HG03469 (cell line): ENCODE data around the gene GP1BA.
"Not testable (repeated sequence)": the region's sequence is repeated elsewhere in the genome, so short reads cannot be mapped to it uniquely, and the experiment has no call there.

Source experiments
- ATAC-seq: cut with Tn5 transposase; IDR thresholded peaks from one replicate; pipeline ENCODE4 v1.9.1; 2021; ENCODE audit warnings: mild to moderate bottlenecking, moderate library complexity, moderate number of reproducible peaks; ENCODE audit not compliant: unreplicated experiment

The GP1BA gene

DNA sequence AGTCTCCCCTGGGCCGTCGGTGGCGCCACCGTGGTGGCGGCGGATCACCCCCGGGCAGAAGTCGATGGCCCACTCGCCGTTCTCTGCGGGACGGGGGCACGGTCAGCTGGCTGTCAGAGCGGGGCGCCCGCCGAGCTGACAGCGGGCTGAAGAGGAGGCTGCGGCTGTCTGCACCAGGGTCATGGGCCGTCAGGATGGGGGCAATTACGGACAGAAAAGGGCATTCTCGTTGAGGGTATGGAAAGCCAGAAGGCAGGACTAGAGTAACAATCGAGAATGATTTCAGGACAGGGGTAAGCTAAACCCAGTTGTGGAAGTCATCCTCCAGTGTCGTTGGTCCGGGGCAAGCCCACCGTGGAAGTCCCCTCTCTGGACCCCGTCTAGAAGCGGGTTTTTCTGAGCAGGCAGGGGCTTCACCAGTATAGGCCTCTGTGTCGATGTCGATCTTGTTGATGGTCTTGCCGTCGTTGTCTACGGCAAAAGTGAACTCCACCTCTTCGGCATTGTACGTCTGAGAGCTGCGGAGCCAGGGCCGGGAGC lies 30.9 kb upstream of the GP1BA start:
- no peak for ATAC-seq

DNA sequence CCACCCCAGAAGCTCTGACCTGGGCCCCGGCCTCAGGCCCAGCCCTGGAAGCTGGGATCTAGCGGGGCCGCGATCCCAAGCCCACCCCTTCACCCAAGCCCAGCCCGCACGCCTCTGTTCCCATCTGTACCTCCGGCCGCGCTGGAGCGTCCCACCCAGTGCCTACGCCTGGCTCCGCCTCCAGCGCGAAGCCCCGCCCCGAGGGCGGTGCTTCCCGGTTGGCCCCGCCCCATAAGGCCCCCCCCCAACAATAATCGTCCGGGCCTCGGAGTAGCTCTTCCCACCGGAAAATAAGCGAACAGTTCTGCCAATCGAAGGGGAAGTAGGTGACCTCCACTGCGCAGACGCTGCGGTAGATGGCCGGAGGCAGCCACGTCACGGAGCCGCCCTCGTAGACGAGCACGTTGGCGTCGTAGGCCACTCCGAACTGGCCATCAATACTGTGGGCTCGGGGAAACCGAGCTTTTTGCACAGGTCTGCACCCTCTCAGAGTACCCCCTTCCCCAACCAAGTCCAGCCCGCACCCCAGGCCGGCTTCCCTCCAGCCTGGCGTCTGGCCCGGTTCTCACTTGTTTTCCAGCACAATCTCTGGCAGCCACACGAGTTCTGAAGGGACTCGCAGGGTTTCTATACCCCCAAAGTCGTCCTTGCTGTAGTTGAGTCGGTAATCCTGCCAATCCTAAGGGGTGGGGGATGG lies 30.3 kb upstream of the GP1BA start:
- ATAC-seq, result no peak

DNA sequence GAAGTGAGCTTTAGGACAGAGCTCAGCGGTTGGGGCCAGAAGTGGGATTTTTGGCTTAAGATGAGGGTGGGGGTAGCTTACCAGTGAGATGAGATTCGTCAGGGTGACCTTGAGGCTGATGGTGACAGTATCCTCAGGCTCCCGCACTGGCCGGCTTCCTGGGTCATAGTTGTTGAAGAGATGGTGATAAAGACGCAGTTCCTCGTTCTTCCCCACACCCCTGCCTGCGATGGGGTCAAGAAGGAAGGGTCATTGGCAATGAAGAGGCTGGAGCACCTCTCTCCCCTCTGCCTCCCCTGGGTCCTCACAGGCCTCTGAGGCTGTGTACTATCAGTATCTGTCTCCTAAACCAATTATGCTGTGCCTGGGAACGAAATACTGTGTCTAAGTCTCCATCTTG lies 29.5 kb upstream of the GP1BA start:
- ATAC-seq, result no peak

DNA sequence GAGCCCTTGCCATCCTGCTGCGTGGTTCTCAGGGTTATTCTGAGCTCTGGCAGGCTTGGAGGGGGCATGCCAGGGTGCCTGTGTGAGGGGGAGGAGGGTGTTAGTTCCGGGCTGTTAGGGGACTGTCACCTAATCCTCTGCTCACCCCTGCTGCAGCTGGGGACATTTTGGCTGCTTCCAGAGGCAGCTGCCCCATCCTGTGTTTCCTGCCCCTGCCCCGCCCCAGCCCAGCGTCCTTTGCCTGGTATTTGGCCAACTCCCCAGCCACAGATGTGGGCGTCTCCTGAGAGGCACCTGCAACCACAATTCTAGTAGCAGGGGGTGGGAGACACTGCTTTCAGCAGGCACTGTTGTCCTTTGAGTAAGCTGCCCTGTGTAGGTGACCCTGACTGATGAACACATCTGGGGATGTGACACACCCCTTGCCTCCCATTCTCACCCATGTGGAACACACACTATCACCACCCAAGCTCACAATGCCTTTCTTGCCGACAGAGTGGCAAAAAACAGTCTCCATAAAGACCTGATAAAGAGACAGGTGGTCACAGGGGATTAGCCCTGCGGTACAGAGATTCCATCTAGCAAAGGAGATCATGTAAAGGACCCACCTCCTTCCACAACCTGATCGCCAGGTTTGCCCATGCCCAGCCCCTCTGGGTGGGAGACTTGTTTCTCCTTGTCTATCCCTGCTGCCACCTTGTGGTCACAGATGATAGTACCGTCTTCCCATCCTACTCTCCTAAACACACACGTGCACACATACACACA lies 28.8 kb upstream of the GP1BA start, which contains the start of gene CHRNE:
Gene CHRNE (minus strand): TSS at position 48 of the 768 bp plus-strand sequence. CDS start 35 bp downstream, at position 13.
- no peak for ATAC-seq

DNA sequence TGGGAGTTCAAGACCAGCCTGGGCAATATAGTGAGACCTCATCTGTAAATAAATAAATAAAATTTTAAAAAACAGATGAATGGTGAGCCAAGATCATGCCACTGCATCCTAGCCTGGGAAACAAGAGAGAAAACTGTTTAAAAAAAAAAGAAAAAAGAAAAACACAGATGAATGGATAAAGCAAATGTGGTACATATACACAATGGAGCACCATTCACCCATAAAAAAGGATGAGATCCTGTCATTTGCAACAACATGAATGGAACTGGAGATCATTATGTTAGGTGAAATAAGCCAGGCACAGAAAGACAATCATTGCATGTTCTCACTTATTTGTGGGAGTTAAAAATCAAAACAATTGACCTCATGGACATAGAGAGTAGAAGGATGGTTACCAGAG lies 25.4 kb upstream of the GP1BA start:
- not testable (repeated sequence) for ATAC-seq

DNA sequence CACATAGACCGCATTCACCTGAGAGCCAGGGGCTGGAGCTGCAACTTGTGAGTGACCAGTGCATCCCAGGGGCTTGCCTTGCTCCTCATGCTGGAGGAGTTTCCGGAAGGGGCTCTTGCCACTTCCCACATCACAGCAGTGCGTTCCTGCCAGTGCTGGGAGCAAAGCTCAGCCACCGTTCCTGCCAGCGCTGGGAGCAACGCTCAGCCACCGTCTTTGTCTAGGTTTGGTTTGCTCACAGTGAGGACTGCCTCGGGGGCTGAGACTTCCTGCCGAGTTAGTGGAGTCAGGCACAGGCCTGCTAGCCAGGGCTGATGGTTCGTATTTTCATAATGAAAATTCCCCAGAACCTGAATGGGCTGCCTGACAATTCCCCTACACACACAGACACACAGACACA lies 23.8 kb upstream of the GP1BA start:
- no peak for ATAC-seq

DNA sequence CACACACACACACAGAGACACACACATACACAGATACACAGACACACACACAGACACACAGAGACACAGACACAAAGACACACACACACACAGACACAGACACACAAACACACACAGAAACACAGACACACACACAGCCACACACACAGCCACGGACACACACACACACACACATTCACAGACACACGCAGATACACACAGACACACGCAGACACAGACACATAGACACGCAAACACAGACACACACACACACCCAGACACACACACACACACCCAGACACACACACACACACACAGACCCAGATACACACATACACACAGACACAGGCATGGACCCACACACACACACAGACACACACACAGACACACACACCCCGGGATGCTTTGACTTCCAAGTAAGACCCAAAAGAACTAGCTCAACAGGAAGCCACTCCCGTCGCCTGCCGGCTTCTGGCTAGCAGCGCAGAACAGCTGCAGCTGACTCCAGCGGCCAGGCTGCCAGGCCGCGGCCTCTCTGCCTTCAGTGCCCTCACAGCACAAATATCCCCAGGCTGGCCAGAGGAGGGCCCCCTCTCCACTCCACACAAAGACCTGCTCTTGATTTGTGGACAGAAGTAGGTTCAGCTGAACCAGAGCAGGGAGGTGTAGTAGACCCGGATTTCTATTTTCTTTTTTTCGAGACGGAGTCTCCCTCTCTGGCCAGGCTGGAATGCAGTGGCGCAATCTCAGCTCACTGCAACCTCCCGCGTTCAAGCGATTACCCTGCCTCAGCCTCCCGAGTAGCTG lies 23.2 kb upstream of the GP1BA start:
- ATAC-seq, result no peak

DNA sequence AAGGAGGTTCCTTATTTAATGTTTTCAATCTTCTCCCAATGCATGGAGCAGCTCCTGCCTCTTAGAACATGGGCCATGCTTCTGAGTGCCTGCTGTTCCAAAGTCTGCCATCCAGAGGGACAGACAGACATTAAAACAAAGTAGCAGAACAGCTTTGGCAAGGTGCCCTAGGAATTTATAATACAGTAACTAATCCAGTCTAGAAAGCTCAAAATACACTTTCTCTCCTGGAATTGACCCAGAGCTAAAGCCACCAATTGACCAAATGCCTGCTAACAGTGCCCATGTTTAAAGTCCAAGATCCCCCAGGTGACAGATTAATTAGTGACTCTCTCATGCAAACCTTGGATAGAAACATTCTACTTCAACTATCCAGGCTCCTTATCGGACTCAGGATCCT lies 18.1 kb upstream of the GP1BA start:
- no peak for ATAC-seq

DNA sequence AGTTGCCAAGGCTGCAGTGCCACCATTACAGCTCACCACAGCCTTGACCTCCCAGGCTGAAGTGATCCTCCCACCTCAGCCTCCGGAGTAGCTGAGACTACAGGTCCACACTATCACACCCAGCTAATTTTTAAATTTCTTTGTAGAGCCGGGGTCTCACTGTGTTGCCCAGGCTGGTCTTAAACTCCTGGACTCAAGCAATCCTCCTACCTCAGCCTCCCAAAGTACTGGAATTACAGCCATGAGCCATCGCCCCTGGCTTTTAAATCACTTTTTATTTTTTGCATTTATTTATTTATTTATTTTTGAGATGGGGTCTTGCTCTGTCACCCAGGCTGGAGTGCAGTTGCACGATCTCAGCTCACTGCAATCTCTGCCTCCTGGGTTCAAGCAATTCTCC lies 17.5 kb upstream of the GP1BA start:
- ATAC-seq, result not testable (repeated sequence)

DNA sequence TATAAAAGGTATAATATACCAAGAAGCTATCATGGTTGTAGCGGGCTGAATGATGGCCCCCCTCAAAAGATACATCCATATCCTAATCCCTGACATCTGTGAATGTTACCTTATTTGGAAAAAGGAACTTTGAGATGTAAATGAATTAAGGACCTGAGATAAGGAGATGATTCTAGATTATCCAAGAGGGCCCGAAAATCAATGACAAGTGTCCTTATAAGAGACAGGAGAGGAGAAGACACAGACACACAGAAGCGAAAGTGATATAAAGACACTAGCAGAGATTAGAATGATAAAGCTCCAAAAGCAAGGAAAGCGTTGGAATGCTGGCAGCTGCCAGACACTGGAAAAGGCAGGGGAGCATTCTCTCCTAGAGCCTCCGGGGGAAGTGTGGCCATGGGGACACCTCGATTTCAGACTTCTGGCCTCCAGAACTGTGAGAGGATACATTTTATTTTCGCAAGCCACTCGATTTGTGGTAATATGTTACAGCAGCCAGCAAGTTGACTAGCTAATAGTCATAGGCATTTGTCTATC lies 12.5 kb upstream of the GP1BA start:
- ATAC-seq, result no peak

DNA sequence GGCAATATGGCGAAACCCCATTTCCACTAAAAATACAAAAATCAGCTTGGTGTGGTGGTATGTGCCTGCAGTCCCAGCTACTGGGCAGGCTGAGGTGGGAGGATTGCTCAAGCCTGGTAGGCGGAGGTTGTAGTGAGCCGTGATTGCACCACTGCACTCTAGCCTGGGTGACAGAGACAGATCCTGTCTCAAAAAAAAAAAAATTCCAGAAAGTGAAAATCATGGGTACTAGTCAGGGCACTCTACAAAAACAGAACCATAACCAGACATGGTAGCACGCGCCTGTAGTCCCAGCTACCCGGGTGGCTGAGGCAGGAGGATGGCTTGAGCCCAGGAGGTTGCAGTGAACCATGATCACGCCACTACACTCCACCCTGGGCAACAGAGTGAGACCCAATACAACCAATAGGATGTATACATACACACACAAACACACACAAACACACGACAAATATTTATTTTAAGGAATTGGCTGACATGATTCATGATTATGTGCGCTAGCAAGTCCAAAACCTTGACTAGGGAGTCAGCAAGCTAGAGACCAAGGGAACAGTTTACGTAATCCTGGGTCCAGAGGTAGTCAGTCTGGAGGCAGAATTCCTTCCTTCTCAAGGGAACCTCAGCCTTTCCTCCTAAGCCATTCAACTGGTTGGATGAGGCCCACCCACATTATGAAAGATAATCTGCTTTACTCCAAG lies 11.6 kb upstream of the GP1BA start:
- no peak for ATAC-seq

DNA sequence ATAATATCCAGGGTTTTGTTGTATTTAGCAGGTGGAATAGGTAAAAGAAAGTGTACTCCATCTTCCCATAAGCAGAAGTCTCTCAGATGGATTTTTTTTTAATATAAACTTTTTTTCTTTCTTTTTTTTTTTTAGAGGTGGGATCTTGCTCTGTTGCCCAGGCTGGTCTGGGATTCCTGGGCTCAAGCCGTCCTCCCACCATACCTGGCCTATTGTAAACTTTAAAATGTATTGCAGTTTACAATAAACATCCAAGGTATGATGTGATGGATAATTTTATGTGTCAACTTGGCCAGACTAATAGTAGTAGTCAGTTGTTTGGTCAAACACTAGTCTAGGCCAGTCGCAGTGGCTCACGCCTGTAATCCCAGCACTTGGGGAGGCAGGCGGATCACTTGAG lies 10.8 kb upstream of the GP1BA start:
- ATAC-seq, result no peak

DNA sequence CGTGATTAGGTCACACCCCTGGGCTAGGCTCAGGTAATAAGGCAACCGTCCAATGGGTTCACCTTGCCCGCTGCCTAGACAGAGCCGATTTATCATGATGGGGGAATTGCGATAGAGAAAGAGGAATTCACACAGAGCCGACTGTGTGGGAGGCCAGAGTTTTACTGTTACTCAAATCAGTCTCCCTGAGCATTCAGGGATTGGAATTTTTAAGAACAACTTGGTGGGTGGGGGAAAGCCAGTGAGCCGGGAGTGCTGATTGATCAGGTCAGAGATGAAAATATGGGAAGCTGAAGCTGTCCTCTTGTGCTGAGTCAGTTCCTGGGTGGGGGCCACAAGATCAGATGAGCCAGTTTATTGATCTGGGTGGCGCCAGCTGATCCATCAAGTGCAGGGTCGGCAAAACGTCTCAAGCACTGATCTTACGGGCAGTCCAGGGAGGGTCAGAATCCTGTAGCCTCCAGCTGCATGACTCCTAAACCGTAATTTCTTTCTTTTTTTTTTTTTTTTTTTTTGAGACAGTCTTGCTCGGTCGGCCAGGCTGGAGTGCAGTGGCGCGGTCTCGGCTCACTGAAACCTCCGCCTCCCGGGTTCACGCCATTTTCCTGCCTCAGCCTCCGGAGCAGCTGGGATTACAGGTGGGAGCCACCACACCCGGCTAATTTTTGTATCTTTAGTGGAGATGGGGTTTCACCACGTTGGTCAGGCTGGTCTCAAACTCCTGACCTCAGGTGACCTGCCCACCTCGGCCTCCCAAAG lies 5.3 kb upstream of the GP1BA start:
- not testable (repeated sequence) for ATAC-seq

DNA sequence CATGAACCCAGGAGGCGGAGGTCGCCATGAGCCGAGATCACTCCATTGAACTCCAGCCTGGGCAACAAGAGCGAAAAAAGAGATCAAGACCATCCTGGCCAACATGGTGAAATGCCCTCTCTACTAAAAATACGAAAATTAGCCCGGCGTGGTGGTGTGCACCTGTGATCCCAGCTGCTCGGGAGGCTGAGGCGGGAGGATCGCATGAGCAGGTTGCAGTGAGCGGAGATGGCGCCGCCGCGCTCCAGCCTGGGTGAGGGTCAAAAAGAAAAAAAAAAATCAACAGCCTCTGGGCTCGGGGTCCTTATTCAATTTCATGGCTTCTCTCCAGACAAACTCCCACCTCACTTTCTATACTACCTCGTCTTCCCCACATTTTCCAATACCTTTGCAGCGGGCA lies 3.2 kb upstream of the GP1BA start:
- no peak for ATAC-seq

DNA sequence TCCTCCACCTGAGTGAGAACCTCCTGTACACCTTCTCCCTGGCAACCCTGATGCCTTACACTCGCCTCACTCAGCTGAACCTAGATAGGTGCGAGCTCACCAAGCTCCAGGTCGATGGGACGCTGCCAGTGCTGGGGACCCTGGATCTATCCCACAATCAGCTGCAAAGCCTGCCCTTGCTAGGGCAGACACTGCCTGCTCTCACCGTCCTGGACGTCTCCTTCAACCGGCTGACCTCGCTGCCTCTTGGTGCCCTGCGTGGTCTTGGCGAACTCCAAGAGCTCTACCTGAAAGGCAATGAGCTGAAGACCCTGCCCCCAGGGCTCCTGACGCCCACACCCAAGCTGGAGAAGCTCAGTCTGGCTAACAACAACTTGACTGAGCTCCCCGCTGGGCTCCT lies 679 bp downstream of the GP1BA start:
- no peak for ATAC-seq

DNA sequence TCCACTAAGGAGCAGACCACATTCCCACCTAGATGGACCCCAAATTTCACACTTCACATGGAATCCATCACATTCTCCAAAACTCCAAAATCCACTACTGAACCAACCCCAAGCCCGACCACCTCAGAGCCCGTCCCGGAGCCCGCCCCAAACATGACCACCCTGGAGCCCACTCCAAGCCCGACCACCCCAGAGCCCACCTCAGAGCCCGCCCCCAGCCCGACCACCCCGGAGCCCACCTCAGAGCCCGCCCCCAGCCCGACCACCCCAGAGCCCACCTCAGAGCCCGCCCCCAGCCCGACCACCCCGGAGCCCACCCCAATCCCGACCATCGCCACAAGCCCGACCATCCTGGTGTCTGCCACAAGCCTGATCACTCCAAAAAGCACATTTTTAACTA lies 1.6 kb downstream of the GP1BA start:
- no peak for ATAC-seq

DNA sequence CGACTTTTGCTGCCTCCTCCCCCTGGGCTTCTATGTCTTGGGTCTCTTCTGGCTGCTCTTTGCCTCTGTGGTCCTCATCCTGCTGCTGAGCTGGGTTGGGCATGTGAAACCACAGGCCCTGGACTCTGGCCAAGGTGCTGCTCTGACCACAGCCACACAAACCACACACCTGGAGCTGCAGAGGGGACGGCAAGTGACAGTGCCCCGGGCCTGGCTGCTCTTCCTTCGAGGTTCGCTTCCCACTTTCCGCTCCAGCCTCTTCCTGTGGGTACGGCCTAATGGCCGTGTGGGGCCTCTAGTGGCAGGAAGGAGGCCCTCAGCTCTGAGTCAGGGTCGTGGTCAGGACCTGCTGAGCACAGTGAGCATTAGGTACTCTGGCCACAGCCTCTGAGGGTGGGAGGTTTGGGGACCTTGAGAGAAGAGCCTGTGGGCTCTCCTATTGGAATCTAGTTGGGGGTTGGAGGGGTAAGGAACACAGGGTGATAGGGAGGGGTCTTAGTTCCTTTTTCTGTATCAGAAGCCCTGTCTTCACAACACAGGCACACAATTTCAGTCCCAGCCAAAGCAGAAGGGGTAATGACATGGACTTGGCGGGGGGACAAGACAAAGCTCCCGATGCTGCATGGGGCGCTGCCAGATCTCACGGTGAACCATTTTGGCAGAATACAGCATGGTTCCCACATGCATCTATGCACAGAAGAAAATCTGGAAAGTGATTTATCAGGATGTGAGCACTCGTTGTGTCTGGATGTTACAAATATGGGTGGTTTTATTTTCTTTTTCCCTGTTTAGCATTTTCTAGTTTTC lies 2.3 kb downstream of the GP1BA start:
- no peak for ATAC-seq

DNA sequence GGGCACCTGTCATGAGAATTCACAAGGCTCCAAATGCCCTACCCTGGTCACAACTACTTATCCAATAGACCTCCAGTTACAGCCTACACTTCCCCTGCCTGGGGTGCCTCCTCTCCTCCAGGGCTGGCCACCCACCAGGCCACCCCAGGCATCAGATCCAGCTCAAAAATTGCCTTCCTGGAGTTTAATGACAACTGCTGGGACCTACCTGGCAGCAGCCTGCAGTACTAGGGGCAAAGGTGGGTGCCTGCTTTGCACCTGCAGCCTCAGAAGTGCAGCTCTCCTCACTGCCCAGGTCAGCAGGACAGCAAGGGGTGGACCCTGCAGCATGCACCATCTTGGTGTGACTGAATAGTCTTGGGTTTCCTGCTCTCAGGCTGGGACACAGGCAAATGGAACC lies 3.6 kb downstream of the GP1BA start:
- no peak for ATAC-seq

DNA sequence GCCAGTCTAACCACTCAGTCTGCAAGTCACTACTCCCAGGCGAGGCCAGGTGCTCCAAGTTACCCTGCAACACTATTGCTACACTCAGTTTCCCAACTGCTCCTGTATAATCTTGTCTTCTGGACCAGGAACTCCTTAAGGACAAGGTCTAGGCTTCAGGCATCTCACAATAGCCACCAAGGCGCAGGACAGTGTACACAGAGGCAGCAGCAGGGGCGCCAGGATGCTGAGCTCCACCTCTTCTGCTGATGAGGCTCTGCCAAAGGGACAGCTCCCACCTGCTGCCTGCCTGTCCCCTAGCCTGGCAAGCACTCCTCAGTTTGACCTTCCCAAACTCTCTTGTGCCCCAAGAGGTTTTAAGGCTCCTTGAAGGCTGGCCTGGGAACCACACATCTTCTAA lies 4.4 kb downstream of the GP1BA start:
- no peak for ATAC-seq
